Endothelial cell of umbilical vein (primary cell): ENCODE results near the gene LGMN. TPM values are rescaled to one million over a fixed set of nuclear protein-coding genes. Genes with fewer than 3 reads are reported as not detected.

Source experiments
- BruUV-seq: library from RNA; stranded (reverse); fragments of 400-500 nt; replicated peaks from 2 replicates; lab custom pipeline; 2021; lab: Mats Ljungman, UMichigan
- CTCF ChIA-PET: fragments of 300-600, 350-600 bp; sonication (Branson Sonifier 250); formaldehyde crosslinking; loops from one replicate; lab custom pipeline; 2021; ENCODE audit warnings: antibody characterized with exemption, inconsistent platforms; lab: Charles Lee
- POLR2A ChIA-PET: fragments of 300-600, 350-600 bp; sonication (Branson Sonifier 250); formaldehyde crosslinking; loops from one replicate; lab custom pipeline; 2021; ENCODE audit warnings: antibody characterized with exemption, inconsistent platforms; lab: Charles Lee
- DNase-seq: peaks from one replicate; pipeline ENCODE4 v3.0.0-alpha.2; 2011; ENCODE audit warnings: low read depth, low spot score
- FAIRE-seq: peaks from 2 replicates; lab custom pipeline; 2011; peaks lifted over from hg19 to GRCh38; lab: Jason Lieb, UNC
- H2AFZ ChIP-seq: 2 replicates; pipeline ENCODE4 v1.6.0; 2012; ENCODE audit warnings: low read depth, low read length, control low read depth, inconsistent platforms
- H3K27ac ChIP-seq: 2 replicates; pipeline ENCODE4 v1.5.1; 2011; ENCODE audit warnings: low read depth, mild to moderate bottlenecking, control low read depth, low read length, moderate library complexity; ENCODE audit not compliant: insufficient read depth
- H3K27me3 ChIP-seq, 2 experiments: 2 replicates each; pipeline versions ENCODE4 v1.6.0 to v1.6.1; 2011; ENCODE audit warnings: low read length in 2 of 2, mixed read lengths in 1 of 2; ENCODE audit not compliant: control insufficient read depth in 2 of 2, insufficient read depth in 2 of 2
- H3K36me3 ChIP-seq, 2 experiments: 2 replicates in 1 of 2; 3 replicates in 1 of 2; pipeline ENCODE4 v1.5.1; 2011; ENCODE audit warnings: low read length in 2 of 2, mild to moderate bottlenecking in 1 of 2, moderate library complexity in 1 of 2; ENCODE audit not compliant: control insufficient read depth in 2 of 2, insufficient read depth in 2 of 2; ENCODE audit errors: extremely low read depth in 1 of 2
- H3K4me1 ChIP-seq: 3 replicates; pipeline ENCODE4 v1.5.1; 2011; ENCODE audit warnings: mild to moderate bottlenecking, low read length; ENCODE audit not compliant: control insufficient read depth, insufficient read depth; ENCODE audit errors: extremely low read depth
- H3K4me2 ChIP-seq: 2 replicates; pipeline ENCODE4 v1.6.1; 2011; ENCODE audit warnings: low read length, control low read depth, mixed read lengths; ENCODE audit not compliant: insufficient read depth
- H3K4me3 ChIP-seq, 3 experiments: fragments of 200-600 bp in 1 of 3; sonication (generic), shearing (Covaris generic) in 1 of 3; replicated peaks in 1 of 3; 2 replicates each; pipeline ENCODE4 v1.5.1; 2011 to 2016; ENCODE audit warnings: control low read depth in 3 of 3, low read length in 3 of 3, mild to moderate bottlenecking in 2 of 3, inconsistent platforms in 1 of 3, low read depth in 1 of 3, moderate library complexity in 1 of 3; ENCODE audit not compliant: insufficient read depth in 1 of 3
- H3K79me2 ChIP-seq: 2 replicates; pipeline ENCODE4 v1.6.0; 2012; ENCODE audit warnings: low read length, inconsistent platforms; ENCODE audit not compliant: control insufficient read depth, insufficient read depth
- H3K9ac ChIP-seq: replicated peaks from 2 replicates; pipeline ENCODE3; 2011; ENCODE audit warnings: low read length, control low read depth; ENCODE audit not compliant: insufficient read depth; ENCODE audit errors: extremely low read depth
- H3K9me1 ChIP-seq: replicated peaks from 3 replicates; pipeline ENCODE4 v1.6.0; 2011; ENCODE audit warnings: mild to moderate bottlenecking, low read length; ENCODE audit not compliant: control insufficient read depth, insufficient read depth; ENCODE audit errors: extremely low read depth
- H3K9me3 ChIP-seq: replicated peaks from 2 replicates; pipeline ENCODE4 v1.5.1; 2012; ENCODE audit warnings: low read length, inconsistent platforms; ENCODE audit not compliant: control insufficient read depth, insufficient read depth
- H4K20me1 ChIP-seq: replicated peaks from 2 replicates; pipeline ENCODE3; 2011; ENCODE audit warnings: mild to moderate bottlenecking, low read length; ENCODE audit not compliant: control insufficient read depth, insufficient read depth; ENCODE audit errors: extremely low read depth
- EZH2 ChIP-seq: IDR thresholded peaks from 2 replicates; pipeline ENCODE4 v1.6.1; 2012; ENCODE audit warnings: borderline replicate concordance, low read depth, mild to moderate bottlenecking, moderate library complexity, low read length, inconsistent platforms; ENCODE audit not compliant: severe bottlenecking
- FOS ChIP-seq: IDR thresholded peaks from 2 replicates; pipeline ENCODE4 v1.6.1; 2011; ENCODE audit warnings: mild to moderate bottlenecking, low read length, moderate library complexity, borderline replicate concordance; ENCODE audit not compliant: insufficient read depth
- GATA2 ChIP-seq: IDR thresholded peaks from 2 replicates; pipeline ENCODE4 v1.7.0; 2011; ENCODE audit warnings: low read depth, mild to moderate bottlenecking, moderate library complexity, mixed read lengths, low read length; ENCODE audit not compliant: insufficient read length, insufficient read depth
- JUN ChIP-seq: IDR thresholded peaks from 2 replicates; pipeline ENCODE4 v1.6.1; 2011; ENCODE audit warnings: borderline replicate concordance, low read depth; ENCODE audit not compliant: insufficient read length, insufficient read depth
- MYC ChIP-seq: IDR thresholded peaks from one replicate; pipeline ENCODE4 v1.6.1; 2011; ENCODE audit warnings: mild to moderate bottlenecking, low read depth, low read length
- POLR2A ChIP-seq: IDR thresholded peaks from 2 replicates; pipeline ENCODE4 v1.6.1; 2012; ENCODE audit warnings: low read depth, mild to moderate bottlenecking, control low read depth, low read length
- POLR2AphosphoS5 ChIP-seq: IDR thresholded peaks from 2 replicates; pipeline ENCODE4 v1.6.1; 2012; ENCODE audit warnings: low read depth, mild to moderate bottlenecking, control low read depth, low read length, moderate library complexity; ENCODE audit not compliant: insufficient read depth
- dilution Hi-C: fragments of 300-500 bp; cut with MboI; formaldehyde crosslinking; loops from one replicate; pipeline ENCODE4 v1.15.0; 2019; ENCODE audit warnings: low sequenced_read_pairs; ENCODE audit not compliant: extremely low pct_ligation_motif_present
- intact Hi-C: fragments of 100-400 bp; cut with micrococcal nuclease; formaldehyde crosslinking; loops from one replicate; pipeline ENCODE4 v1.10.0; 2022
- polyA plus RNA-seq, 4 experiments: library from polyadenylated mRNA; depleted of rRNA in 3 of 4; stranded (reverse) in 3 of 4; unstranded in 1 of 4; fragments of >200 nt; gene quantifications; 2 replicates each; pipeline versions ENCODE4 v1.2.1 to v1.2.3, GENCODE V29; 2011 to 2012; ENCODE audit warnings: missing spikeins in 1 of 4
- total RNA-seq: library from RNA; stranded (reverse); gene quantifications from 2 replicates; pipeline ENCODE4 v1.2.3, GENCODE V29; 2021
- TF ChIP-seq, protein P1 (sequence below), 2 donors: IDR thresholded peaks; 1 replicate in 1 of 2; 2 replicates in 1 of 2; pipeline ENCODE4 v1.5.1; 2011; ENCODE audit warnings: low read length in 2 of 2, mild to moderate bottlenecking in 2 of 2, moderate library complexity in 2 of 2, control low read depth in 1 of 2, inconsistent platforms in 1 of 2, low read depth in 1 of 2; ENCODE audit not compliant: insufficient read depth in 1 of 2; ENCODE audit errors: extremely low read depth in 1 of 2
- TF ChIP-seq, protein P2 (sequence below): IDR thresholded peaks from 2 replicates; pipeline ENCODE4 v1.6.1; 2011; ENCODE audit not compliant: insufficient read depth, insufficient read length

Gene LGMN
- total and polyA plus RNA-seq, 2 donors (not counting 3 experiments of a cell fraction or from before 2014, with no cell fraction given), result 56.7 to 99.2 TPM

DNA sequence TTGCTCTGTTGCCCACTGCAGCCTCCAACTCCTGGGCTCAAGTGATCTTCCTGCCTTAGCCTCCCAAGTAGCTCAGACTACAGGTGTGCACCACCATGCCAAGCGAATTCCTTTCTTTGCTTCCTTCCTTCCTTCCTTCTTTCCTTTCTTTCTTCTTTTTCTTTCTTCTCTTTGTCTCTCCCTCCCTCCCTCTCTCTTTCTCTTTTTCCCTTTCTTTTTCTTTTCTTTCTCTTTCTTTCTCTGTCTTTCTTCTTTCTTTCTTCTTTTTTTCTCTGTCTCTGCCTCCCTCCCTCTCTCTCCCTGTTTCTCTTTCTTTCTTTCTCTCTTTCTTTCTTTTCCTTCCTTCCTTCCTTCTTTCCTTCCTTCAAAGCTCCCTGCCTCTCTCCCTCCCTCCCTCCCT lies 52.9 kb downstream of the LGMN start:
- no peak for TF ChIP-seq POLR2AphosphoS5
- TF ChIP-seq, protein P1, sequence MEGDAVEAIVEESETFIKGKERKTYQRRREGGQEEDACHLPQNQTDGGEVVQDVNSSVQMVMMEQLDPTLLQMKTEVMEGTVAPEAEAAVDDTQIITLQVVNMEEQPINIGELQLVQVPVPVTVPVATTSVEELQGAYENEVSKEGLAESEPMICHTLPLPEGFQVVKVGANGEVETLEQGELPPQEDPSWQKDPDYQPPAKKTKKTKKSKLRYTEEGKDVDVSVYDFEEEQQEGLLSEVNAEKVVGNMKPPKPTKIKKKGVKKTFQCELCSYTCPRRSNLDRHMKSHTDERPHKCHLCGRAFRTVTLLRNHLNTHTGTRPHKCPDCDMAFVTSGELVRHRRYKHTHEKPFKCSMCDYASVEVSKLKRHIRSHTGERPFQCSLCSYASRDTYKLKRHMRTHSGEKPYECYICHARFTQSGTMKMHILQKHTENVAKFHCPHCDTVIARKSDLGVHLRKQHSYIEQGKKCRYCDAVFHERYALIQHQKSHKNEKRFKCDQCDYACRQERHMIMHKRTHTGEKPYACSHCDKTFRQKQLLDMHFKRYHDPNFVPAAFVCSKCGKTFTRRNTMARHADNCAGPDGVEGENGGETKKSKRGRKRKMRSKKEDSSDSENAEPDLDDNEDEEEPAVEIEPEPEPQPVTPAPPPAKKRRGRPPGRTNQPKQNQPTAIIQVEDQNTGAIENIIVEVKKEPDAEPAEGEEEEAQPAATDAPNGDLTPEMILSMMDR (IDR thresholded peaks at IDR 0.05; ENCODE audit: extremely low read depth in 1 of 2, insufficient read depth in 1 of 2, low read depth in 1 of 2, low read length in 2 of 2), result no peak
- Histone ChIP-seq H3K79me2 (no peaks in the 10 kb centered on the region), H3K9ac (no peak overlapping the region), H4K20me1 (no peaks in the 10 kb centered on the region), H3K27ac (no peak overlapping the region), H3K4me3 (no peak overlapping the region), H3K4me1 (peaks cover 3% of the 10 kb centered on the region), H3K9me3 (no peaks in the 10 kb centered on the region), H2AFZ (no peak overlapping the region), H3K36me3 (no peaks in the 10 kb centered on the region), H3K9me1 (no peaks in the 10 kb centered on the region), H3K27me3 (peaks cover 3 to 4% of the 10 kb centered on the region in 2 experiments), H3K4me2 (no peak overlapping the region)
- DNase-seq (no peak), FAIRE-seq (no peak)
- CTCF ChIA-PET, result interaction anchor here (1.3 kb wide), 2 partner anchors 9 to 15 kb away, joined by 3 to 5 read pairs; no protein-coding TSS in a partner anchor
- intact Hi-C loops (no loop called here), dilution Hi-C loops (loop anchor here (25.0 kb wide), 1 partner anchor 333 kb away; no protein-coding TSS in a partner anchor)
- POLR2A ChIA-PET, result no interaction called here
- BruUV-seq, result no TSS peak

GRCh38 chr14:92694807-92695206 lies 53.6 kb downstream of the LGMN start:
- no peak overlapping the region for H3K4me2 ChIP-seq
- H3K9ac ChIP-seq, result no peak overlapping the region
- H3K4me3 ChIP-seq, result no peak overlapping the region
- no peak overlapping the region for H3K27ac ChIP-seq
- H4K20me1 ChIP-seq, result no peaks in the 10 kb centered on the region
- ChIA-PET POLR2A (no interaction called here), CTCF (interaction anchor here (0.7 to 1.3 kb wide), 3 partner anchors 8 to 89 kb away, joined by 3 to 5 read pairs (median 3); no protein-coding TSS in a partner anchor)
- no peaks in the 10 kb centered on the region for H3K36me3 ChIP-seq
- H2AFZ ChIP-seq, result no peak overlapping the region
- no TSS peak for BruUV-seq
- no peak for TF ChIP-seq GATA2
- TF ChIP-seq MYC, result no peak
- TF ChIP-seq, protein P1 (IDR thresholded peaks at IDR 0.05; ENCODE audit: extremely low read depth in 1 of 2, insufficient read depth in 1 of 2, low read depth in 1 of 2, low read length in 2 of 2), result no peak
- no peak for TF ChIP-seq JUN
- TF ChIP-seq FOS, result no peak
- TF ChIP-seq, protein P2, sequence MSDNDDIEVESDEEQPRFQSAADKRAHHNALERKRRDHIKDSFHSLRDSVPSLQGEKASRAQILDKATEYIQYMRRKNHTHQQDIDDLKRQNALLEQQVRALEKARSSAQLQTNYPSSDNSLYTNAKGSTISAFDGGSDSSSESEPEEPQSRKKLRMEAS, result no peak
- TF ChIP-seq POLR2A, result no peak
- no peak for TF ChIP-seq POLR2AphosphoS5
- TF ChIP-seq EZH2, result no peak
- H3K27me3 ChIP-seq, result peaks cover 3 to 4% of the 10 kb centered on the region in 2 experiments
- no peaks in the 10 kb centered on the region for H3K9me3 ChIP-seq
- FAIRE-seq (no peak), DNase-seq (no peak)
- peaks cover 3% of the 10 kb centered on the region for H3K4me1 ChIP-seq
- dilution Hi-C loops (loop anchor here (25.0 kb wide), 1 partner anchor 333 kb away; no protein-coding TSS in a partner anchor), intact Hi-C loops (no loop called here)
- no peaks in the 10 kb centered on the region for H3K79me2 ChIP-seq
- H3K9me1 ChIP-seq, result no peaks in the 10 kb centered on the region
